ENCODE measurements around the gene LYPD6B. TPM values are rescaled to one million over a fixed set of nuclear protein-coding genes. Genes with fewer than 3 reads are reported as not detected.

LYPD6B gene
- total RNA-seq, 1 experiment from 2014 or later: 0.37 TPM

DNA sequence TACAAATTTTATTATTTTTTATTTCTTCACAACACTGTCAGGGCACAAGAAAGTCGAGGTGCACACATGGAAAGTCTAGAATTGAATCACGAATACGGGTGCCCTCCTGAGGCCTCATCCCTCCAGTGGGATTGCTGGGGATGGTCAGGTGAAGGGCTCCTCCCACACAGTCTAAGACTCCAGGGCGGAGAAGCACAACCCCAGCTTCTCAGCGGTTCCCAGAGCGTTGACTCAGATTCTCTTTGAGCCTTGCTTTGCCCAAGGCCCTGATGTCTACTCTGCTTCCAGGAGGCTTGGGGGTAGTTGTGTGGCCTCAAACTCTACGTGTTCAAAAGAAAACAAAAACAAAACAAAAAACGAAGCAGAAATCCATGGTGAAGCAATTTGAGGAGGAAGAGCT, 108.4 kb downstream of the LYPD6B start:
- Mint-ChIP-seq H3K4me1 (ENCODE audit: insufficient read depth, unreplicated experiment) (no peaks in the 10 kb centered on the region), H3K9me3 (ENCODE audit: unreplicated experiment) (no peaks in the 10 kb centered on the region), H3K4me3 (ENCODE audit: unreplicated experiment) (no peak overlapping the region), H3K27ac (ENCODE audit: low read depth, unreplicated experiment) (no peak overlapping the region), H3K27me3 (ENCODE audit: insufficient read depth, unreplicated experiment) (peaks cover 25% of the 10 kb centered on the region), H3K36me3 (ENCODE audit: insufficient read depth, unreplicated experiment) (no peaks in the 10 kb centered on the region)
- intact Hi-C loops (cut with micrococcal nuclease): no loop called here
- ChIA-PET CTCF (interaction anchor here (0.7 to 1.7 kb wide), 2 partner anchors 13 to 17 kb away, joined by 3 read pairs; no protein-coding TSS in a partner anchor), POLR2A (no interaction called here)
- no peak for DNase-seq (ENCODE audit: unreplicated experiment)
- BruUV-seq (replicated peaks): no TSS peak
- TF ChIP-seq, protein P1, sequence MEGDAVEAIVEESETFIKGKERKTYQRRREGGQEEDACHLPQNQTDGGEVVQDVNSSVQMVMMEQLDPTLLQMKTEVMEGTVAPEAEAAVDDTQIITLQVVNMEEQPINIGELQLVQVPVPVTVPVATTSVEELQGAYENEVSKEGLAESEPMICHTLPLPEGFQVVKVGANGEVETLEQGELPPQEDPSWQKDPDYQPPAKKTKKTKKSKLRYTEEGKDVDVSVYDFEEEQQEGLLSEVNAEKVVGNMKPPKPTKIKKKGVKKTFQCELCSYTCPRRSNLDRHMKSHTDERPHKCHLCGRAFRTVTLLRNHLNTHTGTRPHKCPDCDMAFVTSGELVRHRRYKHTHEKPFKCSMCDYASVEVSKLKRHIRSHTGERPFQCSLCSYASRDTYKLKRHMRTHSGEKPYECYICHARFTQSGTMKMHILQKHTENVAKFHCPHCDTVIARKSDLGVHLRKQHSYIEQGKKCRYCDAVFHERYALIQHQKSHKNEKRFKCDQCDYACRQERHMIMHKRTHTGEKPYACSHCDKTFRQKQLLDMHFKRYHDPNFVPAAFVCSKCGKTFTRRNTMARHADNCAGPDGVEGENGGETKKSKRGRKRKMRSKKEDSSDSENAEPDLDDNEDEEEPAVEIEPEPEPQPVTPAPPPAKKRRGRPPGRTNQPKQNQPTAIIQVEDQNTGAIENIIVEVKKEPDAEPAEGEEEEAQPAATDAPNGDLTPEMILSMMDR (IDR thresholded peaks at IDR 0.05; ENCODE audit: unreplicated experiment): no peak

DNA sequence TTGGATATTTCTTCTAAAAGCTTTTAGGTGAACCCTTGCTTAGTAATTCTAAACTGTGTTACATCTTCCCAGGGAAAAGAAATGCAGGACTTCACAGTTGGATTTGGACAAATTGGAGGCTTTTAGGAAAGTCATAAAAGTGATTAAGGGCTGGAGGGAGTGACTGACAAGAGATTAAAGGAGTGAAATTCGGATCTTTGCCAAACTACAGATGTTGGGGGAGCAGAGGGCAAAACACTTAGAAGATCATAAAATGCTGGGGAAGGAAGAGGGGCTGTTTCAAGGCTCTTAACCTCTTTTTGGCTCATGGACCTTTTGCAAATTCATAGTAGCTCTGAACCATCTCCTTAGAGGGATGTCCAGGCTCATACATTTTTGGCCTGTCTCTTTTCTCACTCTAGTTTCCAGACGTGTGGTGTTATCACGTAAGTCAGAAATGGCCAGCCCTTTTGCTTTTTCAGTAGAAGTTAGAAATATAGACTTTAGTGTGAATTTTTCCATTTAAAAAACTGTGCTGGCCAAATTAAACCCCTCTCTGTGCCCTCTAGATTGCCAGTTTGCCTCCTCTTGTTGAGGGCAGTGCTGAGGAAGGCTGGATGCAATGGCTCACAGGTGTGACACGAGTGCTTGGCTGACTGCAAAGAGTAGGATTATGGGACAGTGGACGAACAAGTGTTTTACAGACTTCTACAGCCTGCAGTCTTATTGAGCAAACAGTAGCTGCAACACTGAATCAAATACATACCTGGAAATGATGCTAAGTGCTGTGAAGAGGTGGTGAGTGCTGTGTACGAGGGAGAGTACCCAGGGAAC, 109.9 kb downstream of the LYPD6B start:
- TF ChIP-seq, protein P1 (IDR thresholded peaks at IDR 0.05; ENCODE audit: unreplicated experiment): no peak
- DNase-seq (ENCODE audit: unreplicated experiment): no peak
- H3K27ac Mint-ChIP-seq (ENCODE audit: low read depth, unreplicated experiment): no peak overlapping the region
- no peaks in the 10 kb centered on the region for H3K9me3 Mint-ChIP-seq (ENCODE audit: unreplicated experiment)
- no peaks in the 10 kb centered on the region for H3K4me1 Mint-ChIP-seq (ENCODE audit: insufficient read depth, unreplicated experiment)
- no TSS peak for BruUV-seq (replicated peaks)
- intact Hi-C loops (cut with micrococcal nuclease): no loop called here
- ChIA-PET POLR2A (no interaction called here), CTCF (interaction anchor here (0.6 to 1.7 kb wide), 2 partner anchors 15 to 52 kb away, joined by 3 read pairs; no protein-coding TSS in a partner anchor)
- H3K4me3 Mint-ChIP-seq (ENCODE audit: unreplicated experiment): no peak overlapping the region
- peaks cover 25% of the 10 kb centered on the region for H3K27me3 Mint-ChIP-seq (ENCODE audit: insufficient read depth, unreplicated experiment)
- H3K36me3 Mint-ChIP-seq (ENCODE audit: insufficient read depth, unreplicated experiment): no peaks in the 10 kb centered on the region

DNA sequence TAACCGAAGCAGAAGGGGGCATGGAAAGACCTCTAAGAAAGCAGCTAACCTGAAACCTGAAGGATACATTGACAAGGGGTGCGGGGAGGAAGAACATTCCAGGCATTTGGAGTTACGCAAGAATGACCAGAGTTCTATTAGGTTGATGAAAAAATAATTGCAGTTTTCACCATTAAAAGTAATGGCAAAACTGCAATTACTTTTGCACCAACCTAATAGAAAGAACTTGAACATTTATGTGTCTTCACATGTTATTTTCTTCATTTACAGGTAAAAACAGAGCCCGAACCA, 110.5 kb downstream of the LYPD6B start:
- no peaks in the 10 kb centered on the region for H3K9me3 Mint-ChIP-seq (ENCODE audit: unreplicated experiment)
- TF ChIP-seq, protein P1 (IDR thresholded peaks at IDR 0.05; ENCODE audit: unreplicated experiment): no peak
- peaks cover 25% of the 10 kb centered on the region for H3K27me3 Mint-ChIP-seq (ENCODE audit: insufficient read depth, unreplicated experiment)
- H3K36me3 Mint-ChIP-seq (ENCODE audit: insufficient read depth, unreplicated experiment): no peaks in the 10 kb centered on the region
- H3K4me1 Mint-ChIP-seq (ENCODE audit: insufficient read depth, unreplicated experiment): no peaks in the 10 kb centered on the region
- POLR2A ChIA-PET: no interaction called here
- CTCF ChIA-PET: interaction anchor here (0.6 kb wide), 1 partner anchor 51 kb away, joined by 3 read pairs; no protein-coding TSS in a partner anchor
- intact Hi-C loops (cut with micrococcal nuclease): no loop called here
- no peak overlapping the region for H3K4me3 Mint-ChIP-seq (ENCODE audit: unreplicated experiment)
- no TSS peak for BruUV-seq (replicated peaks)
- DNase-seq (ENCODE audit: unreplicated experiment): no peak
- H3K27ac Mint-ChIP-seq (ENCODE audit: low read depth, unreplicated experiment): no peak overlapping the region

DNA sequence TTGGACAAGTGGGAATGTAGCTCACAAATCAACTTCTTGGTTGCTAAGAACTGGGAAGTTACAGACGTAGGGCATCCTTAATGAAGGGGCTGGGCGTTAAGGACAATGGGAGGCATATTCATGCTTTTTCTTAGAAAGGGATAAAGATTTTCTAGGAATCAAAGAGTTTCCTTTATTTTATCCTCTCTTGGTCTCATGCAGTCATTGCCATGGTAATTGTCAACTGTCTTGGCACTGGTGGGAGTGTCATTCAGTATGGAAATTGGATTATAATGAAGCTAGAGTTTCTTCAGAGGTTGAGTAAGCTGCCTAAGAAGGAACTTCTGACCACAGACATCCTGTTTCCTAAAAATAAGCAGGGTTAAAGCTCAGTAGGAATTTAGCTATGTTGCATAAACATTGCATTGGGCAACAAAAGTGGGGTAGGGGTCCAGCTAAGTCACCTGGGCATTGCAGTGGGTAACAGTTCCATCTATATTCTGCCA, 114.0 kb downstream of the LYPD6B start:
- Mint-ChIP-seq H3K27ac (ENCODE audit: low read depth, unreplicated experiment) (no peak overlapping the region), H3K27me3 (ENCODE audit: insufficient read depth, unreplicated experiment) (peaks cover 11% of the 10 kb centered on the region), H3K36me3 (ENCODE audit: insufficient read depth, unreplicated experiment) (no peaks in the 10 kb centered on the region), H3K4me3 (ENCODE audit: unreplicated experiment) (no peak overlapping the region), H3K4me1 (ENCODE audit: insufficient read depth, unreplicated experiment) (no peaks in the 10 kb centered on the region), H3K9me3 (ENCODE audit: unreplicated experiment) (no peaks in the 10 kb centered on the region)
- CTCF ChIA-PET: interaction anchor here (1.0 kb wide), 1 partner anchor 135 kb away, joined by 3 read pairs; no protein-coding TSS in a partner anchor
- POLR2A ChIA-PET: no interaction called here
- no peak for DNase-seq (ENCODE audit: unreplicated experiment)
- intact Hi-C loops (cut with micrococcal nuclease): no loop called here
- TF ChIP-seq, protein P1 (IDR thresholded peaks at IDR 0.05; ENCODE audit: unreplicated experiment): no peak
- BruUV-seq (replicated peaks): no TSS peak

Data from MCF 10A (cell line).